HG02884 (cell line): Measurements from ENCODE around the gene MRTFA.
"Not testable (repeated sequence)": the region's sequence is repeated elsewhere in the genome, so short reads cannot be mapped to it uniquely, and the experiment has no call there.

Experiments
- ATAC-seq: cut with Tn5 transposase; IDR thresholded peaks from one replicate; pipeline ENCODE4 v1.9.1; 2021; ENCODE audit warnings: mild to moderate bottlenecking, moderate library complexity; ENCODE audit not compliant: unreplicated experiment

The MRTFA gene

GRCh38 chr22:40636380-40637182 lies at the start of gene MRTFA:
TSS of gene MRTFA (minus strand) at chr22:40636719.
- ATAC-seq, result peak; percentile 91

- no peak for ATAC-seq
These were observed 48.9 kb upstream of the MRTFA start for GRCh38 chr22:40685406-40685805.

- ATAC-seq, result no peak
These were observed 48.2 kb upstream of the MRTFA start for GRCh38 chr22:40684728-40685127.

GRCh38 chr22:40681451-40681850 lies 44.9 kb upstream of the MRTFA start:
- no peak for ATAC-seq

GRCh38 chr22:40680819-40681183 lies 44.3 kb upstream of the MRTFA start:
- ATAC-seq, result no peak

GRCh38 chr22:40679964-40680818 lies 43.7 kb upstream of the MRTFA start:
- ATAC-seq, result no peak

- ATAC-seq, result no peak
These were observed 42.9 kb upstream of the MRTFA start, which contains the start of gene MCHR1 for GRCh38 chr22:40679249-40679963. TSS of gene MCHR1 (plus strand) at chr22:40679484. CDS start at chr22:40679653, 169 bp downstream.

GRCh38 chr22:40678493-40679248 lies 42.2 kb upstream of the MRTFA start:
- no peak for ATAC-seq

GRCh38 chr22:40676644-40677043 lies 40.1 kb upstream of the MRTFA start:
- ATAC-seq, result no peak

- not testable (repeated sequence) for ATAC-seq
These were observed 39.6 kb upstream of the MRTFA start for GRCh38 chr22:40676166-40676565.

GRCh38 chr22:40674274-40674673 lies 37.8 kb upstream of the MRTFA start:
- ATAC-seq, result no peak

- ATAC-seq, result no peak
These were observed 36.5 kb upstream of the MRTFA start for GRCh38 chr22:40673017-40673416.

GRCh38 chr22:40671796-40672360 lies 35.4 kb upstream of the MRTFA start:
- no peak for ATAC-seq

- ATAC-seq, result no peak
These were observed 34.9 kb upstream of the MRTFA start for GRCh38 chr22:40671369-40671768.

GRCh38 chr22:40670058-40670457 lies 33.5 kb upstream of the MRTFA start:
- ATAC-seq, result no peak

- no peak for ATAC-seq
These were observed 32.3 kb upstream of the MRTFA start for GRCh38 chr22:40668611-40669411.

- no peak for ATAC-seq
These were observed 29.8 kb upstream of the MRTFA start for GRCh38 chr22:40666151-40666848.

GRCh38 chr22:40665312-40665711 lies 28.8 kb upstream of the MRTFA start:
- no peak for ATAC-seq

GRCh38 chr22:40661671-40662070 lies 25.2 kb upstream of the MRTFA start:
- ATAC-seq, result no peak
